Measurements from ENCODE around the gene SIK1.

- TF ChIP-seq CTCF (IDR thresholded peaks at IDR 0.05) (no peak), POLR2A (IDR thresholded peaks at IDR 0.05) (no peak), POLR2AphosphoS5 (IDR thresholded peaks at IDR 0.05) (no peak)
Observed at GRCh38 chr21:43365611-43366426, 61.1 kb downstream of the SIK1 start.

All from prostate gland (tissue), 2 donors.